ENCODE measurements around the gene ZNF417.

Gene ZNF417

DNA sequence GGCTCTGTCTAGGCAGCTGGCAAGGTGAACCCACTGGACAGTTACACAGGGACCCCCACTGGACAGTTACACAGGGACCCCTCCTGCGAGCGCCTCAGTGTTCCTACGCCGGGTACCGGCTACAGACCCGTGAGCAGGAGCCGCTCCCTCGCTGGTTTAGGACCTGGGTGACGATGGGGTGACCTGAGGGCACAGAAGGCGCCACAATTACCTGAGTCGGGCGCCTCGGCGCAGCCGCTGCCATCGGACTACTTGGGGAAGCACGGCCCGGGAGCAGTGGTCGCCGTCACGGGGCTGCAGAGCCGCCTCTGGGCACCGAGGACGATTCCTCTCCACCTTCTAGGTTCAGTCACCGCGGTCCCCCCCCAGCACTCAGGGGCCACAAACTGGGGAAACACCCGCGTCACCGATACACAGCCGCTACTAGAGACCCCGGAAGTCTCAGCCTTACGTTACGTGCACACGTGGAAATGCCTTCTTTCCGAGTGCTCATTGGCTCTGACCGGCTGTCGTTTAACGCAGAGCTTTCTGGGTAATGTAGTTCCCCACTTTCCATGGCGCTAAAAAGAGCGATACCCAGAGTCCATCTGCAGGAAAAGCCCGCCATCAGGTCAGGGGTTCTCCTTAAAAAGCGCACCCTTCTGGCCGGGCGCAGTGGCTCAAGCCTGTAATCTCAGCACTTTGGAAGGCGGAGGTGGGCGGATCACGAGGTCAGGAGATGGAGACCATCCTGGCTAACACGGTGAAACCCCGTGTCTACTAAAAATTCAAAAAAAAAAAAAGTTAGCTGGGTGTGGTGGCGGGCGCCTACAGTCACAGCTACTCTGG lies at the start of gene ZNF417:
ZNF417 (minus strand) TSS at position 425 of the 828 bp plus-strand sequence; CDS start at position 244, 181 bp downstream.
- peak; percentile 97 for DNase-seq

DNA sequence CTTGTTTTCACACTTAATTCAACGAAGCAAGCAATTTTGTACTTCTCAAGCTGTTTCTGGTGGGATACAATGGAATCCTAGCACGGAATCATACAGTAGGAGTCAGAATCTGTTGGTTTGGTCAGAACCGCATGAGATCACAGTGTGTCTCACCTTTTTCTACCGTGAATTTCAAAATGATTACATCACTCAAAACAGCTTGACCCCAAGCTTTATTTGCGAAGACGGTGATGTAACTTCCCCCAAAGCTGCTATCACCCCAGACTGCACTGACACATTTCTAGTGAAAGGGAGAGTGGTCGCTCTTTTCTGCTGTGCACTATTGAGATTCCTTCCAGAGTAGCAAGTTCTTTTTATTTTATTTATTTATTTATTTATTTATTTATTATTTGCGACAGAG lies 48.4 kb upstream of the ZNF417 start:
- no peak for DNase-seq

DNA sequence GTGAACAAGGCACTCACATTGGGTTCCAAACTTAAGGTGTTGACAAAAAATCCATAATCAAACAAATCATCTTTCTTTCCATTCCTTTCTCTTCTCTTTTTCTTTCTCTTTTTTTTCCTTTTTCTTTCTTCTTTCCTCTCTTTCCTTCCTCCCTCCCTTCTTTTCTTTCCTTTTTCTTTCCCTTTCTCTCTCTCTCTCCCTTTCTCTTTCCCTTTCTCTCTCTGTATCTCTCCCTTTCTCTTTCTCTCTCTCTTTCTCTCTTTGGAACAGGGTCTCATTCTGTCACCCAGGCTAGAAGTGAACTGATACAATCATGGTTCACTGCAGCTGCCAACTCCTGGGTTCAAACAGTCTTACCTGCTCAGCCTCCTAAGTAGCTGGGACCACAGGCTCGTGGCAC lies 45.4 kb upstream of the ZNF417 start:
- no peak for DNase-seq

DNA sequence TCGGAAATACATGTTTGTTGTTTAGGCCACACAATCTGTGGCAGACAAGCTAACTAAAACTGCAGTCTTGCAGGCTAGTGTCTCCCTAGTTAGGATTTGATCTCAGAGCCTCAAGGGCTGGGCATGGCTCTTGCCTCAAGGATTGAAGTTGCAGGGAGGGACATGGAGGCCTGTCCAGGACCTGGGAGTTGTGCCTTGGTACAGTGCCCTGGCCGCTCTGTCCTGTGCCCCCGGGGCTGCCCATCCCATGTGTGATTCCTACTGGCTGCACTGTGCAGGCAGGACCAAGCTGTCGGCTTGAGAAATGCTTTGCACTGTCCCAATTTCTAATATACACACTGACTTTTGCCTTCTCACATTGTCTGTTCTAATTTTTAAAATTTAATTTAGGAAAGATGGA lies 38.6 kb upstream of the ZNF417 start:
- DNase-seq: no peak

DNA sequence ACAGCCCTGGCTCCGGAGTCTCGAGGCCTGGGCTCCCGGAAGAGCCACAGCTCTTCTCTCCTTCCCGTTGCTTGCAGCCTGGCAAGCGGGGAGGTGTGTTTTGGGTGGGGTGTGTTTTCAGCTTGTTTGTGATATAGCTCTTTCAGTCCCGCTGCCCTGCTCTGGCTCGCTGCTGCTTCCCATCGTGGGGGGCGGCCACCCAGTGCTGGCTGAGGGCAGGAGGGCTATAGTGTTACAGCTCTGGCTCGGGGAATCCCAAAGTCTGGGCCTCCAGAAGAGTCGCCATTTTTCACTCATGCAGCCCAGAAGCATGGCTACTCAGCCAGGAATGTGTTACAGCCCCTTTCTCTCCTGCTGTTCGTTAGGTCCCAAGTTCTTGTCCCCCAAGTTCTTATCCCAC lies 33.3 kb upstream of the ZNF417 start:
- no peak for DNase-seq

DNA sequence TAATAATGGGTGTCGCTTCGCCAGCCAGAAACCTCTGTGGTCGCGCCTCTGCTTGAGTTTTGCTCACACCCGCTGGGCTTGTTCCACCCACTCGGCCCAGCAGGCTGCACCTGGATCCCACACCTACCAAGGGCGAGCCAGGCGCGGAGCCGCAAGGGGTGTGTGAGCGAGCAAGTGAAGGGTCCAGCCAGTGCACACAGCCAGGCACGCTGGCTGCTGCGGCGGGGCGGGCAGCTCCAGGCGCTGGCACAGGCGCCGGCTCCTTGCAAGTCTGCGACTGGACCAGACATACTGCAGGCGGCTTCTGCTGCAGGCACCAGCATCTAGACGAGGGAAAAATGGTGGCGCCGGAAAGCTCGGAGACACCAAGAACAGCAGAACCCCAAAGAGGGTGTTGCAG lies 32.9 kb upstream of the ZNF417 start:
- DNase-seq: no peak

DNA sequence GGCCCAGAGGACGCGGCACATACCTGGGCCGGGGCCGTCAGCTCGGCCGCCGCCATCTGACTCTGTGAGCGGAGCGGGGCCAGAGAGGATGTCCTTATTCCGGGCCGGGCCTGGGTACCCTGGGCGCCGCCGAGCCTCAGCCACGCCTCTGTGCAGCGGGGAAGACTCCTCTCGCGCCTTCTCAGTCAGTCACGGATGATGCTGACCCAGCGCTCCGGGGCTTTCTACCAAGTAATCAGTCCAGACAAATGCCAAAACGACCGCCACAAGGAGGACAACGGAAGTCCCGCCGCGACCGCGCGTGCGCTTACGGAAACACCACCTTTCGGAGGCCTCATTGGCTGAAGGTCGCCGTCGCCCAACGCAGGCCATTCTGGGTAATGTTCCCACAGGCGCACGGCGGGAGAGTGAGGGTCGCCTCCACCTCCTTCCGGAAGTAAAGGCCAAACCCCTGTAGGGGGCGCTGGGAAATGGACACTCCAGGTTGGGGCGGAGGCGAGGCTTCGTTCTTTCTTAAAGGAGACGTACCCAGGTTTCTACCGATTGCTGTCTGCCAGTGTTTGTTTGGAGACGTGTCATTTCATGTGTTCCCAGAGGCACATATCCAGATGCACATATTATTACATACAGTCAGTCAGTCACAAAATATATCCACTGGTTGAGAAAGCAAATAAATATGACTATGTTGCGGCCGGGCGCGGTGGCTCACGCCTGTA lies 31.2 kb upstream of the ZNF417 start, which contains the start of gene ZNF256:
ZNF256 (minus strand) TSS at position 288 of the 716 bp plus-strand sequence; CDS start at position 56, 232 bp downstream.
- peak; percentile 95 for DNase-seq

DNA sequence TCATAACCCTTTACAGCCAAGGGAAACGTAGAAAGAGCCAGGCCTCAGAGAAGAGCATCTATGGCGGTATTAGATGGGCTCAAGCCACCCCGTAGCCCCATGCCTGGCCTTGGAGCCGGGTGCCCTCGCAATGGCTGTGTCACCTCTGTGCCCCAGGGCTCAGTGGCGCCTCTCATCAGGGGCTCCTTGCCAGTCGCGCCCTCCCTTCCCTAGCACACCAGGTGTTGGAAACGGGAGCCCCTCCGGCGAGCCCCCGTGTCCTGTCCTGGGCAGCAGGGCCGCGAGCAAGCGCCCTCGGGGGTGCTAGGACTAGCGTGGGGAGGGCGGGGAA lies 30.7 kb upstream of the ZNF417 start:
- DNase-seq: no peak

DNA sequence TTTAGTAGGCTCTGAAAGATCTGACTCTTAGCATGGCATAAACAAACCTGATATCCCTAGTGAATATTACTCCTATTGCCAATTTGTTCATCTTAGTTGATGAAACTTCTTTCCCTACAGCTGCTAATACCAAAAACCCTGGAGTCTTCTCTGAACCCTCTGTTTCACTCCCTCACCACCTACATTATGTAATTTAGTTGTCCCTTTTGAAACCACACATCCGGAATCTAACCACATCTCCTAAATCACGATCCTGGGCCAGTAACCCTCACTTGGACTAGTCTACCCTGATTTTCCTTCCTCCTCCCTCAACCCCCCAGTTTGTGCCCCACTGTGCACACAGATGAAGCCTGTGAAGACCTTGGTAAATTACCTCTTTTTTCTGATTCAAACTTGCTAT lies 29.9 kb upstream of the ZNF417 start:
- DNase-seq: no peak

DNA sequence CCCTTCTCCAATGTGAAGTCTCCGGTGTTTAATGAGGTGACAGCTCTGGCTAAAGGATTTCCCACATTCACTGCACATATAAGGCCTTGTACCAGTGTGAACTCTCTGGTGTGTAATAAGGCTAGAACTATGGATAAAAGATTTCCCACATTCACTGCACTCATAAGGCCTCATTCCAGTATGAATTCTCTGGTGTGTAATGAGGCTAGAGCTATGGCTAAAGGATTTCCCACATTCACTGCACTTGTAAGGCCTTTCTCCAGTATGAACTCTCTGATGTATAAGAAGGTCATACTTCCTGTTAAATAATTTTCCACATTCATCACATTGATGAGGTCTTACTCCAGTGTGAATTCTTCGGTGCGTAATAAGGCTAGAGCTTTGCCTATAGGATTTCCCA lies 25.2 kb upstream of the ZNF417 start:
- DNase-seq: no peak

DNA sequence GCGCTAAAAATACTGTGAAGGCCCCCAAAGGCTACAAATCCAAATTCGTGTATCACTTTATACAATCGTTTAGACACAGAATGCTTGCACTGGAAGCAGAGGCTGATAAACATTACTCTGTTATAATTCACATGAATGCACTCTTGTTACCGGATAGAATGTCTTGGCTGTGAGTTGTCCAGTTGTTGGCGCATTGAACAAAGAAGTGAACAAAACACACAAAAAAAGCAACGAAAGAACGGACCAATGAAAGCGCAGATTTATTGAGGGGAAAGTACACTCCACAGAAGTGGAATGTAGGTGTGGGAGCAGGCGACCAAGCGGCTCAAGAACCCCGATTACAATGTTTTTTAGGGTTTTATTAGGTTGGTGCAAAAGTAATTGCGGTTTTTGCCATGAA lies 19.3 kb upstream of the ZNF417 start:
- DNase-seq: no peak

DNA sequence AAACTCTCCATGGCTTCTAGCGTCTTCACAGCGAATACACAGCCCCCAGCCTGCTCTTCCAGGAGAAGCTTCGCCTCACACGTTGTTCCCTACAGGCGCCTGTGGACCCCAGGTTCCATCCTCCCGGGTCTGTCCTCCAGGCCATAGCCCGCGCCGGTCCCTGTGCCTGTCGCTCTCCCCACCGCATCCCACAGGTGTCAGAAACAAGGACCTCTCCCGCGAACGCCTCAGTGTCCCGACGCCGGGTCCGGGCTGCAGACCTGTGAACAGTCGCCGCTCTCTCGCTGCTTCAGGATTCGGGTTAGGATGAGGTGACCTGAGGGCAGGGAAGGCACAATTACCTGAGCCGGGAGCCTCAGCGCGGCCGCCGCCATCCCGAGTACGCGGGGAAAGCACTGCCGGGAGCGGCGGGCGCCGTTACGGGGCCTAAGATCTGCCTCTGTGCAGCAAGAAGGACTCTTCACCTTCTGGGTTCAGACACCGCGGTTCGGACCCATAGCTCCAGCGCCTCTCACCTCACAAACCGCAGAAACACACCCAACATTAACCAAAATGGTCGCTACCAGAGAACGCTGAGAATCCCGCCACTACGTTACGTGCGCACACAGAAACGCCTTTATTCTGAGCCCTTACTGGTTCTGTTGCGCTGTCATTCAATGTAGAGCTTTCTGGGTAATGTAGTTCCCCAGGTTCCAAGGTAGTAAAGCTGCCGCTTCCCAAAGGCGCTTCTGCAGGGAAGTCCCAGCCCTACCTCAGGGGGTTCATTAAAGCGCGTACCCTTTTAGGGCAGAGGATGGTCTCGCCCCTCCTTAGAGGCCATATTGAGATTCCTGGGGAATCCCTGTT lies 18.7 kb upstream of the ZNF417 start, which contains the start of gene ZNF418:
ZNF418 (minus strand) TSS at position 583 of the 846 bp plus-strand sequence. CDS start 1,580 bp downstream, outside the sequence.
- peak; percentile 88 for DNase-seq

DNA sequence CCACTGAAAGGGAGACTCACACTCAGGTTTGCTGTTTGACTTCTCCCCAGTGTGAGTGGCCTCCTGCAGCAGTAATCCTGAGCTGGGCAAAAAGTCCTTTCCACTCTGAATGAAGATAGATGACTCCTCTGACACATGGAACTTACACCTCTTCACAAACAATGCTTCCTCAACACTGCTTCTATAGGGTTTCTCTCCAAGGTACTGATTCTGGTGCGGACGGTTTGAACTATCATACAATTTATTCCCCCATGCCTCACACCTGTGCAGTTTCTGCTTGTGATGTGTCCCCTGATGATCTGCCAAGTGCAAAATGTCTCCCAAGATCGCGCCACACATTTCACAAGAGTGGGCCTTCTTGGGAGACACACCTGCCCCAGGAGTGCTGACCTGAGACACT lies 11.2 kb upstream of the ZNF417 start:
- no peak for DNase-seq

DNA sequence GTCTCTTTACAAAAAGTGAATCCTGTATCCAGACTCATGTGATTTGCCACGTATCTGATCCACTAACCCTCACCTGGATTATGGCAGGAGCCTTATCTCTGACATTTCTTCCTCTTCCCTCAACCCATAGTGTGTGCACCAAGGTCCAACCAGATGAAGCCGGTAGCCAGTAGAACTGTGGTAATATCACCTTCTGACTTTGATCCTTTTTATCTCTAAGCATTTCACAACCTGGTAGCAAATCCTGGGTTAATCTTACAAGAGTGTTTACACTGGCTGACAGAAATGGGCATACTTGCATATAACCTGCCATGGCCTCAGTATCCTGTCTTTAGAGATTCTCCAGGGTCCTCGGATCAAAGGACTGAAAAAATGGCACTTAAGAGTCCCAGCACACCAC lies 1.9 kb downstream of the ZNF417 start:
- DNase-seq: no peak

DNA sequence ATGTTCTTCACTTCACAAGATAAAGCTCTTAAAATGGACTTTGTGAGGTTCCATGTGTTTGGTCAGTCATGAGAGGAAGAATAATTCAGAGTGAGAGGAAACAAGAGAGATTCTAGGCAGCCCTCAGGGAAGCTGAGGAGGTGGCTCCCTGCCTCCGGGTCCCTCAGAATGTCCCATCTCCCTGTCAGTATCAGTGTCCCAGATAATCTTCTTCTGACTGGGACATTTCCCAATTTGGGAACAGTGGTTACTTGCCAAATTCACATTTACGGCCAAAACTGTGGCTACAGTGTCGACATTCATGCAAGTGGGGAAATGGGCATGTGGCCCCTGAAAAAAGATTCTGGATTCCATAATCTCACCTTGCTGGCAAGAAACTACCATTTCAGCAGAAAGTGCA lies 9.0 kb downstream of the ZNF417 start:
- DNase-seq: no peak

DNA sequence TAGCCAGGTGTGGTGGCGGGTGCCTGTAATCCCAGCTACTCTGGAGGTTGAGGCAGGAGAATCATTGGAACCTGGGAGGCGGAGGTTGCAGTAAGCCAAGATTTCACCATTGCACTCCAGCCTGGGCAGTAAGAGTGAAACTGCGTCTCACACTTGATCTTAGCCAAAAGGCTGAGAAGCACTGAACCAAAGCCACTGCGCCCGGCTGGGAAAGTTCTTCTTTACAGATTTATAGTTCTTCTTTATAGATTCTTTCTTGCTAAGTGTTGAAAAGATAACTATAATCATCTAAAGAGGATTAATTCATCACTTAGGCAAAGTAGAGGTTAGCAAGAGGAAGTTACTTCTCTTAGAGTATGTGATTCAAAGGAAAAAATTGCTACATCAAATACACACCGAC lies 11.1 kb downstream of the ZNF417 start:
- no peak for DNase-seq

DNA sequence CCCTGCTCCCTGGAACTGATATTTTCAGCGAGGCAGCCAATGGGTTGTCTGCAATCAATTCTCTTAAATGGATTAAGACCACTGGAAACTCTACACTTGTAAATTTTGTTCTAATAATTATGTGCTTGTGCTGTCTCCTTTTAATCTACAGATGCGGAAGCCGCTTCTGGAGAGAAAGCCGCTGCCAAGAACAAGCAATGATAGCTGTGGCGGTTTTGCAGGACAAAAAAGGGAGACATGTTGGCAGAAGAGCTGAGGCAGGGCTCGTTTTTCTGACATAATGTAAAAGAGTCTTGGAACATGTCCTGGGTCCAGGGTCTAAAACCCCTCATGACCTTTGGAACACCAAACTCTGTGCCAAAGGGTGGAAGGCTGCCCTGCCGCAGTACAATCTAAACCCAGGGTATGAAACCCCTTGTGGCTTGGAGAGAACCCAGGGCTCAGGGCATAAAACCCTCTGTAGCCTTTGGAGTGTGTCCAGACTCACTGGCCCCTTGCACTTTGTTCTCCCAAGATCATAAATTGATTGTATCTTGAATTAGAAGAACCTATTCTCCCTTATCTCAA lies 12.7 kb downstream of the ZNF417 start:
- no peak for DNase-seq

DNA sequence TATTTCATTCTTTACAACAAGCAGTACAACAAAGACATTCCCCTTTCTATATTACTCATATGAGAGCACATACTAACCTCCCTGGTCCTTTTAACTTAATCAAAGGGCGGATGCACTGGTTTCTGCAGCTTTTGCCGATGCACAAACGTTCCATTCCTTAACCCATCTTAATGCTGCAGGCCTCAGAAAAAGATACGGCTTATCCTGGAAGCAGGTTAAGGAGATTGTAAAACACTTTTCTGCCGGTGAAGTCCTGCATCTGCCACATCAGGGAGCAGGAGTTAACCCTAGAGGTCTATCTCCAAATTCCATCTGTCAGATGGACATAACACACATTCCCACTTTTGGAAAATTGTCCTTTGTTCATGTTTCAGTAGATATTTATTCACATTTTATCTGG lies 16.1 kb downstream of the ZNF417 start:
- no peak for DNase-seq

DNA sequence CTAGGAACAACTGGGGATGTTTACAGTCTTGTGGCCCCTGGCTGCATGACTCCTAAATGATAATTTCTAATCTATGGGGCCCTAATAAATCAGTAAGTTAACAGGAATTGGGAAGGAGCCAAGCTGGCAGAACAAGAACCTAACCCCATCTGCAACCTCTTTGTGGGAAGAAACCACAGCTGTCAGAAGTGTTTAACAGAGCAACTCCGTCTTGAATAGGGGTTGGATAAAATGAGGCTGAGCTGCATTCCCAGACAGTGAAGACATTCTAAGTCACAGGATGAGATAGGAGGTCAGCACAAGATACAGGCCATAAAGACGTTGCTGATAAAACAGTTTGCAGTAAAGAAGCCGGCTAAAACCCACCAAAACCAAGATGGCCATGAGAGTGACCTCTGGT lies 25.7 kb downstream of the ZNF417 start:
- DNase-seq: peak; percentile 30

DNA sequence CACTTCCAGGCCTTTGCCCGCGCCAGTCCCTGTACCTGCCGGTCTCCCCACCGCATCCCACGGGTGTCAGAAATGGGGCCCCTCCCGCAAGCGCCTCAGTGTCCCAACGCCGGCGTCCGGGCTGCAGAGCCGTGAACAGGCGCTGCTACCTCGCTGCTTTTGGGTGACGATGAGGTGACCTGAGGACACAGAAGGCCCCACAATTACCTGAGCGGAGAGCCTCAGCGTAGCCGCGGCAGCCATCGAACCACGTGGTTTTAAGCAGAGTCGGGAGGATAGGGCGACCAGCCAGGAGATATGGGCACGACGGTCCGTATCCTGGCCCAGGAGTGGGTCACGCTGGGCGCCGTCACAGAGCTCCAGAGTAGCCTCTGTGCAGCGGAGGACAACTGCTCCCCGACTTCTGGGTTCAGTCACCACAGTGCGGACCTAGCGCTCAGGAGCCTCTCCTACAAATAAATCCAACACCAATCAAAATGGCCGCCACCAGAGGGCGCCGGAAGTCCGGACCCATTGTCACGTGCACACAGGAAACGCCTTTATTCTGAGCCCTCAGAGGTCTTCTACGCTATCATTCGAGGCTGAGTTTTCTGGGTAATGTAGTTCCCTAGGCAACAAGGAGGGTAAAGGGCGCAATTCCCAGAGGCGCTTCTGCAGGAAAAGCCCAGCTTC lies 27.7 kb downstream of the ZNF417 start, which contains the start of gene ZNF814:
ZNF814 (minus strand) TSS at position 478 of the 672 bp plus-strand sequence; CDS start at position 243, 235 bp downstream.
- DNase-seq: peak; percentile 87

DNA sequence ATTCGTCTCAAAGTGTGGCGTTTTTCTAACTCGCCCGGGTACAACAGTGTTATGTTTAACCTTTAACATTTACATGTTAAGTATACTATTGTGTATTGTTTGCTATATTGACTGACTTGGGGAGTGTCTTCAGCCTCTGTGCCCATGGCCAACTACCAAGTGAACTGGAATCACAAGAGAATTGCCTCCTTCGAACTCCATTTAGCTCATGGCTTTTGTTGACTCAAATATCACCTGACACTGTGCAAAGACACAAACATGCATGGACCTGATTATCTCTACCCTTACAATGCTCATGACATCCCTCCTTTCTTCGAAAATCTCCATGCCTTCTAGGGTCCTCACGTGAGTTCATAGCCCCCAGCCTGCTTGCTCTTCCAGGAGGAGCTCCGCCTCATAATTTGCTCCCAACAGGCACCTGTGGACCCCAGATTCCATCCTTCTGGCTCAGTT lies 28.3 kb downstream of the ZNF417 start:
- DNase-seq: no peak
